ENCODE results near the gene ASPA.
"Not testable (repeated sequence)": the region's sequence is repeated elsewhere in the genome, so short reads cannot be mapped to it uniquely, and the experiment has no call there.

DNA sequence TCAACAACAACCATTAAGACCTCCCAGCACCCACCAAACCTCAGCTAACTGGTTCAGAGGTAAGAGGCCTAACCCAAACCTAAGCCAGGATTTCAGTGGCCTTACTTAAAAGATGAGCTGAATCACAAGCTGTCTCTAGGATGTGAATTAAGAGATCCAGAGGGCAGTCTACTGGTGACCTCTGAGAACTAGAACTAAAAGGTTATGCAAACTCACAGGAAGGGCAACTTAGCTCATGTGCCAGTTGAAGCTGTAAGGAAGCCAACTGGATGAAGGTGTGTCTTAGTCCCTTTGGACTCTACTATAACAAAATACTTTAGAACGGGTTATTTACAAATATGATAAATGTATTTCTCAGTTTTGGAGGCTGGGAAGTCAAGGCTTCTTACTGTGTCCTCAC, 9.4 kb upstream of the ASPA start:
- not testable (repeated sequence) for TF ChIP-seq POLR2A (IDR thresholded peaks at IDR 0.05; ENCODE audit: low read length); GATA1 (IDR thresholded peaks at IDR 0.05; ENCODE audit: low read depth, low read length)
